CD4-positive, alpha-beta T cell treated with Interleukin-15 for 4 hours (primary cell): ENCODE data around the gene CPXM2.

ENCODE experiments used
- DNase-seq: peaks from one replicate; pipeline ENCODE4 v3.0.0-alpha.2; 2020; ENCODE audit warnings: low spot score

The CPXM2 gene

GRCh38 chr10:123891144-123892071 is at the start of gene CPXM2:
CPXM2 (minus strand) TSS chr10:123891807; CDS start chr10:123891659, 148 bp downstream.
- DNase-seq = no peak

DNA sequence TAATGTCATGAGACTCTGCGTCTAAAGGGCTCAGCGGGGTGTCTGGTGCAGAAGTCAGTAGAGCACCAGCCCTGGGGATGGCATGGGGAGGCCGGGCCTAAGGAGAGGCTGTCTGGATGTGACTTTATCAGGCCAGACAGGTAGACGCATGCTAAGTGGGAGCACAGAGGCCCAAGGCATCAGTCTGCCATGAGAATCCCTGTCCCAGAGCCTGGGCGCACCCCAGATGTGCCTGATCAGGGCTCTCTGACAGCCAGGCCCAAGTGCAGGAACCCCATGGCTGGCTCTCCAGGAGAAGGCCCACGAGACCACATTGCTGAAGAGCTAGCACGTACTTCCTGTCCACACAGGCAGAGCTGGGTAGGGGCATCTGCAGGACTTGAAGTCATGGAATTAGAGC is 48.0 kb upstream of the CPXM2 start:
- DNase-seq = no peak

DNA sequence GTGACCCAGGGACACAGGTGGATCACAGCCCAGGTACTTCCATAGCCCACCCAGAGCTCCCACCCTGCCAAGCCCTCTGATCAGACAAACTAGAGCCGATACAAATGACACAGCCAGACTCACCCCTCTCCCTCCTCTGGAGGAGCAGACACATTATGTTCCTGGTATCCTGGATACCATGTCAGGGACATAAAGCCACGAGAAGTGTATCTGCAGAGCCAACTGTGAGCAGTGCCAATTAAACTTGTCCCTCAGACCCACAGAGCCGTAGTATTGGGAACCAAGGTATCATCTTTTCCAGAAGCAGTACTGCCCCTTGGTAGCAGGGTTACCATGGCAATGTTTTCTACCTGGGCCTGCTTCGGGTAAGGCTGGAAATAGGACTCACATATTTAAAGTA is 47.3 kb upstream of the CPXM2 start:
- DNase-seq = no peak

DNA sequence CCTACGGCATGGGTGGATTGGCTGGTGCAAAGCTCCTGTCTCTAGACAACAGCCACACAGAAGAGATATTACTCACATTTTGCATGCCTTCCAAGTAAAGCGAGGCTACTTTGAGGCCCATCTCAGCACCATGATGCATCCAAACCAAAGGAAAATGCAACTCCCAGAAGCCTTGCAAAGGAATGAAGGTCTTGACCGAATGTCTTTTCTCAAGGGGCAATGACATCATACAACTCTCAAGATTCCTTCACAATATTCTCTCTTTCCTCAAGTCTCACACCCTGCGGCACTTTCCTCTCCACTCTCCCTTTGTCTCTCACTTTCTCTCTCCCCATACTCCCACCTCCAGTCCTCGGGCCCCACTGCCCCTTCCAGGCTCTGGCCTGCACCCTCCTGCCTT is 44.8 kb upstream of the CPXM2 start:
- DNase-seq = no peak

DNA sequence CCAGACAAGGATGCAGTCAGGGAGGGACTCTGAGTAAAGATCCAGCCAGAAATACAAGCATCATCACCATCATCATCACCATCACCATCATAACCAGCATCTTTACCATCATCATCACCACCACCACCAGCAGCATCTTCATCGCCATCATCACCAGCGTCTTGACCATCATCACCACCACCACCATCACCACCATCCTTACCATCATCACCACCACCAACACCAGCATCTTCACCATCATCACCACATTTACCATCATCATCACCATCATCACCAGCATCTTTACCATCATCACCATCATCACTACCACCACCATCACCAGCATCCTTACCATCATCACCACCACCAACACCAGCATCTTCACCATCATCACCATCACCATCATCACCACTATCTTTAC is 44.1 kb upstream of the CPXM2 start:
- no peak for DNase-seq

DNA sequence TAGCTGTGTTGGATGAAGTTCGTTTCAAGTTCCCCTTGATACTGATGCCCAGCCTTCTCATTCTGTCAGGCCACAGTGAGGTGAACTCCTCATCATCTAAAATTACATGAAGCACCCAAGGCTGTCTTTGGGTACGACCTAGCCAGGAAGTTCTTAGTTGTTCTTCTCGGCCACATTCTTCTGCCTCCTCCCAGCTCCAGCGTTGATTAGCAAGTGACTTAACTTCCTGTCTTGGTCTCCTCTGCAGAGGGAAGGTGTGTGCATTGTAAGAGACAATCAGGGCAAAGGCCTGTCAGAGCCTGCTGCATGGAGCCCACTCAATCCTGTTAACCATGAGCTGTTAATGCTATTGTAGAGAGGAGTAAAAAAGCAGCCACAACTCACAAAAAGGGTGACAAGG is 43.2 kb upstream of the CPXM2 start:
- DNase-seq = no peak

- DNase-seq = no peak
Measured at GRCh38 chr10:123930340-123931001, 38.9 kb upstream of the CPXM2 start.

- no peak for DNase-seq
Measured at GRCh38 chr10:123929791-123930190, 38.2 kb upstream of the CPXM2 start.

GRCh38 chr10:123928427-123928826 is 36.8 kb upstream of the CPXM2 start:
- no peak for DNase-seq

- DNase-seq = no peak
Measured at GRCh38 chr10:123926401-123927264, 35.0 kb upstream of the CPXM2 start.

DNA sequence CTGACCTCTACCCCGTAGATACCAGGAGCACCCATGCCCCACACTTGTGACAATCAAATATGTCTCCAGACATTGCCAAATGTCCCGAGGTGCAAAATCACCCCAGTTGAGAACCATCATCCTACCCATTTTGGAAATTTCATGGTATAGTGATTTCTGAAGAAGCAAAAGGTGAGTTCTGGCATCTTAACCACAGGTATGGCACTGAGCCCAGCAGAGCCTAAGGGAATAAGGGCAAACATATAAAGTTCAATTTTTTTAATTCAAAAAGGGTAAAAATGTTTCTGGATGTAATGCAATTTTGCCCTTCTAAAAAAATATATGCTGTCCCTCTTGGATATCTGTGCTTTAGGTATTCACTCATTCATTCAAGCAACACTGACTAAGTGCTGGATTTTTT is 30.5 kb upstream of the CPXM2 start:
- no peak for DNase-seq

DNA sequence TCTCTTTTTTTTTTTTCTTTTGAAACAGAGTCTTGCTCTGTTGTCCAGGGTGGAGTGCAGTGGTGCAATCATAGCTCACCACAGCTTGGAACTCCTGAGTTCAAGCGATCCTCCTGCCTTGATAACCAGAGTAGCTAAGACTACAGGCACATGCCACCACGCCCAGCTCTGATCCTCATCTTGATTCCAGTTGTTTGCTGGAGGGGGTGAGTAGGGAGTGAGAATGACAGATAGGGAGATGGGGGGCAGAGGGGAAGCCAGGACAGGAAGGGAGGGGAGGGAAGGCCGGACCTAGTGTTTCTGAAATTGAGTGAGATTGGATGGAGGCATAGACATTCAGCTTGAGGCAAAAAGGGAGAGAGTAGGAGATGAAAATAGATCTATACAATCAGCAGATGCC is 25.2 kb upstream of the CPXM2 start:
- DNase-seq = no peak

- DNase-seq = no peak
Measured at GRCh38 chr10:123913688-123914268, 22.2 kb upstream of the CPXM2 start.

DNA sequence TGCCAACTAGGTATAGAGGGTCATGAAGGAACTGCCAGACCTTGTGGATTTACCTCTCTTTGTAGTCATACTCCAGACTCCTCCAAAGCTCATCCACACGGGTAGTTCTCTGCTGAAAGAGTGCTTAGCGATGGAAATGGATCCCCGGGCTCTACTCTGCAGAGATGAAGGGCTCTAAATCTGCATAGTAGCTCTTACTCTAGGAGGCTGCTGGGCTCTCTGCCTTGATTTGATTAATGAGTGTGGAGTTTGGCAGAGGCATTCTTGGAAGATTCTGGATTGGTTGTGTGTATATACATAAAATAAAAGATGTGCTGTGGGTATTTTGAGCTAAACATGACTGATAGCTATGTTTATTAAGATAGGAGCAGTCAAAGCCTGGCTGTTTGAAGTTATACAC is 21.3 kb upstream of the CPXM2 start:
- no peak for DNase-seq

DNA sequence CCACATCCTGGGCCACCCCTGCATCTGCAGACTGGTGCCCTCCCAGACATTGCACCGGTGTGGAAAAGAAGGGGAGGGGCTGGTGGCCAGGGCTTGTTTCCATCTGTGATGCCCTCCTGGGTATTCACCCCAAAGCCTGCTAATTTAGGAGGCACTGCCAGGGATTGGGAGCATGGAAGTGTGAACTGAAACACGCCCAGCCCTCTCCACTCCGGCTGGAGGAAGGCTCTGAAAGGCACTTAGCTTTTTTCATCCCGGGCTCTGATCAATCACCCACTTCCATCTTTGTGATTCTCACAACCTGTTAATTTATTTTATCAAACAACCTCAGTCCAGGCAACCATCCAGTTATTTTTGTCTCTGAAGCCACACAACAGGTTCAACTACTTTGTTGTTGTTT is 20.9 kb upstream of the CPXM2 start:
- no peak for DNase-seq

DNA sequence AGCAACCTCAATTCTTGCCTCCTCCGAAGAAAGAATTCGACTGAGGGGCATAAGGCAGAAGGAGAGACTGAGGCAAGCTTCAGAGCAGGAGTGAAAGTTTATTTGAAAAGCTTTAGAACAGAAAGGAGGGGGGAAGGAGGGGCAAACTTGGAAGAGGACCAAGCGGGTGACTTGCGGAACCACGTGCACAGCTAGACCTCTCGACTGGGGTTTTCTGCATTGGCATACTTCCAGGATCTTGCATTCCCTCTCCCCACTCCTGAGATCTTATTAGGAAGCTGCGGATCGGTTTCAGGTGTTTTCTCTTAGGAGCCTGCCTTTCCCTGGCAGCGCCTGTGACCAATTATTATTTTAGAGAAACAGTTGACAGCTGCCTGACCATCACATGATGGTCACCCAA is 20.3 kb upstream of the CPXM2 start:
- no peak for DNase-seq

- DNase-seq = no peak
Measured at GRCh38 chr10:123909866-123910265, 18.3 kb upstream of the CPXM2 start.

- no peak for DNase-seq
Measured at GRCh38 chr10:123909426-123909825, 17.8 kb upstream of the CPXM2 start.

DNA sequence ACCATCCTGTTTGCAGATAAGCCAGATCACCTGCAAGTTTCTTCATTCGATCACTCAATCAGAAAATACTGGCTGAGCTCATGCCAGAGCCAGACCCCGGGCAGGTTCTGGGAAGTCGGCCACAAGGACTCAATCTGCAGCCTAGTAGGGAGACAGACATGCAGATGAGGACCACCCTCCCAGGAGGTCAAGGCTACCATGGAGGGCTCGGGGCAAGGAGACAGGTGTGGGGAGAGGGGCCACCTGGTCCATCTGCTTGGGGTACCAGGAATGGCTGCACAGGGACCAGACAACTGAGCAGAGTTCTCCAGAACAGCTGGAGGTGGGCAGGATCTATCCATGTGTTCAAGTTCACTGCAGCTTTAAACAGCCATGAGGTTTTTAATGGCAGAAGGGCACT is 16.8 kb upstream of the CPXM2 start:
- no peak for DNase-seq

DNA sequence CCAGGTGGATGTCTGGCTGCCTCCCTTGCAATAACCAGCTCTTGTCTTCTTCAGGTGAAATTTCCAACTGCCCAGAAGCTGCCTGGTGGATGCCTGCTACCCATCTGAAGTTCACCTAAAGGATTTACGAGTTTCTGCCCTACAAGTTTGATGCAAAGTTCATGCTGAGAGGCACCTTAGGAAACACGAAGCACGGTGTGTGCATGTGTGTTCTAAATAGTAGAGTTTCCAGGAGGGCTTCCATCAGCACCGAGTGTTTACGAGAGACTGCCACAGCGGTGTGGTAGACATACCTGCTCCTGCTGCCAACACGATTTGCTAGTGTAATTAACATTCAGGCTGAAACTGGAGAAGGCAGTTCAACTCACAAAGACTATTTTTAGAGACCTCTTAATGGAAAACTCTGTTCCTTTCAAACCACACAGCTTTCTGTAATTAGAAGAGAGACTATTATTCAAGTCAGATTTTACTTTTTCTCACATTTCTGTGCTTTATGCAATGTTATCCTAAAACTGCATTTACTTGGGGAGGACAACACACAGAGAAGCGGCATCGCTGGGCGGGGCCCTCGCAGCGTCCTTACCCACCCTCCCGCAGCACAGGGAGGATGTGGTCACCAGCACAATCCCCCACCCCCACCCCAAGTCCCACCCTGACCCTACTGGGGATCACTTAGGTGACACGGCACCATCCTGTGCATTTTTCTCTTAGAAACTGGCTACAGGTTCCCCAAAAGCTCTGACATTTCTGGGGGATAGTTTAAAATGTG is 15.5 kb upstream of the CPXM2 start:
- no peak for DNase-seq

- DNase-seq = no peak
Measured at GRCh38 chr10:123906296-123906695, 14.7 kb upstream of the CPXM2 start.
